Amniotic epithelial cell (primary cell): ENCODE measurements around the gene ARHGEF5.
A peak's percentile ranks its signal among the peaks of the same experiment; 100 is the strongest.
"Not testable (repeated sequence)": the region's sequence is repeated elsewhere in the genome, so short reads cannot be mapped to it uniquely, and the experiment has no call there.

Source experiments
- DNase-seq: peaks from one replicate; pipeline ENCODE4 v3.0.0-alpha.2; 2010; ENCODE audit warnings: low read depth

The ARHGEF5 gene

GRCh38 chr7:144384071-144384470 is 28.9 kb downstream of the ARHGEF5 start:
- DNase-seq, result peak; percentile 88

- DNase-seq, result peak; percentile 78
Measured at GRCh38 chr7:144384555-144385245, 29.5 kb downstream of the ARHGEF5 start.

DNA sequence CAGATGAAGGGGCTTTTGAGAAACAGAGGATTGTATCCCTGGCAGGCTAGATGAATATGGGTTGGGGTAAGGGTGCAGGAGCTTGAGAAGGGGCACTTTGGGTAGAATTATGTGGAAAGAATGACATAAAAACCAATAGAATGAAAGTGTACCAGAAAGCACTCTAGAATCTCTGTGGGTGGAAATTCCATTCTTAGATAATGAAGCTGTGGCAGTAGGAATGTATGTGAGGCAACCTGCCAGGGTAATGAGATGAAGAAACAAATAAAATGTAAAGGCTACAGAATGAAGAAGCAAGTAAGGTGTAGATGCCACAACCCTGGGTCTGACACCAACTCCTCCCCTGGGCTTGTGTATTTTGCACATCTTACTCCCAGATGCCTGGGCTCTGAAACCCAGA is 31.5 kb downstream of the ARHGEF5 start:
- peak; percentile 87 for DNase-seq

DNA sequence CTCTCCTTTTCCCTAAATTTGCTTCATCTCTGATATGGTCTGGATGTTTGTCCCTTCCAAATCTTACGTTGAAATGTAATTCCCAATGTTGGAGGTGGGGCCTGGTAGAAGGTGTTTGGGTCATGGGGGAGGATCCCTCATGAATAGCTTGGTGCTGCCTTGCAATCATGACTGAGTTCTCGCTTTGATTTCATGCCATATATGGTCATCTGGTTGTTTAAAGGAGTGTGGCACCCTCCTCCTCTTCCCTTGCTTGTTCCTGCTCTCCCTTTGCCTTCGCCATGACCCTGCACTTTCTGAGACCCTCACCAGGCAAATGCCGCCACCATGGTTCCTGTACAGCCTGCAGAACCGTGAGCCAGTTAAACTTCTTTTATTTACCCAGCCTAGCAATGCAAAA is 33.7 kb downstream of the ARHGEF5 start:
- DNase-seq, result peak; percentile 33

DNA sequence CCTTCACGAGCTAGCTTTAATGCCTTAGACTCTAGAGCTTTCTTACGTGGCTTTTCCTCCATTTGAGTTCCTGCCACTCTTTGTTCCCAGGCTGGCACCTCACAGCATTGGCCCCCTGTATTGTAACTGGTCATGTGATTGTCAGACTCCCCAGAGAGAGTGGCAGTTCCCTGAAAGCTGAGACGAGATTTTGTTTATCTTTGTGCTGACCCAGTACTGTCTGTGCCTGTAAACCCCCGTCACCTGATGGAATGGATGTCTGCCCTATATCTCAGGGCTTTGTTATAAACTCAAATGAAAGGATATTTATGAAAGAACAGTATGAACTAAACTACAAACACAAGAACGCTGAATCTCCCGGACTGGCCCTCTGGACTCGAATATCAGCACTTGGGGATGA is 35.3 kb downstream of the ARHGEF5 start:
- DNase-seq, result peak; percentile 58

DNA sequence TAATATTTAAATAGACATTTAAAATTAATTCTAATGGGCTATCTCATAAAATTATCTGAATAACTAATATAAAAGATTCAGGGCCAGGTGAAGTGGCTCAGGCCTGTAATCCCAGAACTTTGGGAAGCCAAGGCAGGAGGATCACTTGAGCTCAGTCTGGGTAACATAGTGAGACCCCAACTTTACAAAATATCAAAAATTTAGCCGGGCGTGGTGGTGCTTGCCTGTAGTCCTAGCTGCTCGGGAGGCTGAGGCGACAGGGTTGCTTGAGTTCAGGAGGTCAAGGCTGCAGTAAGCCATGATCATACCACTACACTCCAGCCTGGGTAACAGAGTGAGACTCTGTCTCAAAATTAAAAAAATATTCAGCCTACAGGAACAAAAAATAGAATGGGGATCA is 35.8 kb downstream of the ARHGEF5 start:
- no peak for DNase-seq

DNA sequence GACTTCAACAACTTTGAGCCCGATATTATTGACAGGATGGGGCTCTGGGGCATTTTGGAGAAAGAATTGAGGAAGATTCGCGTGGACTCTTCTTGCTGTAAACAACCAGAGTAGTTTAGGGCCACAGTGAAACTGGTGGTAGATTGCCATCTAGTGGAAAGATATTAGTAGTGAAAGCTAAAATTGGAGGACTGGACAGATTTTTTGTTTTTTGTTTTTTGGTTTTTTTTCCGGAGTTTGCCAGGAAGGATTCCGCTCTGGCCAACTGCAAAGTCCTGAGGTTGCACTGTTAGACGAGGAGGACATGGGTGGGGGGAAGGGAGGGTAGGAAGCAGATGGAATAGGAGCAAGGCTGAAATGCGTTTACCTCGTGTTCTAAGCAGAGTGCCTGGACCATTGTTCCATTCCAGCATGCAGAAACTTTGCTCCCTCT is 36.6 kb downstream of the ARHGEF5 start:
- DNase-seq, result peak; percentile 59

- no peak for DNase-seq
Measured at GRCh38 chr7:144397086-144397485, 41.9 kb downstream of the ARHGEF5 start.

- no peak for DNase-seq
Measured at GRCh38 chr7:144398291-144398690, 43.1 kb downstream of the ARHGEF5 start.

GRCh38 chr7:144398911-144399310 is 43.7 kb downstream of the ARHGEF5 start:
- DNase-seq, result no peak

- DNase-seq, result no peak
Measured at GRCh38 chr7:144399946-144400345, 44.7 kb downstream of the ARHGEF5 start.

- DNase-seq, result no peak
Measured at GRCh38 chr7:144401490-144401889, 46.3 kb downstream of the ARHGEF5 start.

DNA sequence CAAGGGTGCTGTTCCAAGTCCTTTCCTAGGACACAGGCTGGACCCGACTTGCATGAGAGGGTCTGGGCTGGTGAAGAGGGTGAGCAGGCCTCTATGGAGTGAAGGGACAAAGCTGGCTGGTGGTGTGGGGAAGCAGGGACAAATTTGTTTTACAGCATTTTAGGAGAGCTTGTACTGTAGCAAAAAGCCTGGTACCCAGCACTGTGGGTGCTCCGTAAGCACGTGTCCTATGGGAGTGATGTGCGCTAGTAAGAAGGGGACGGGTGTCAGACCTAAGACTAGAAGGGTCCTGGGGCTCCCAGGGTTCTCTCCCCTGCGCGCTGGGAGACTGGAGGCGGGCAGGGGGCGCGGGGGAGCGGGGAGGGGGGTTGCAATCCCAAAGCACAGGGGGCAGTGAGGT is 47.9 kb downstream of the ARHGEF5 start:
- no peak for DNase-seq

GRCh38 chr7:144403649-144404061 is 48.5 kb downstream of the ARHGEF5 start, which contains the start of gene NOBOX:
Gene NOBOX, minus strand, starts transcription at chr7:144403693.
- DNase-seq, result no peak

GRCh38 chr7:144404946-144405345 is 49.7 kb downstream of the ARHGEF5 start:
- no peak for DNase-seq

- no peak for DNase-seq
Measured at GRCh38 chr7:144407266-144407931, 52.2 kb downstream of the ARHGEF5 start.

DNA sequence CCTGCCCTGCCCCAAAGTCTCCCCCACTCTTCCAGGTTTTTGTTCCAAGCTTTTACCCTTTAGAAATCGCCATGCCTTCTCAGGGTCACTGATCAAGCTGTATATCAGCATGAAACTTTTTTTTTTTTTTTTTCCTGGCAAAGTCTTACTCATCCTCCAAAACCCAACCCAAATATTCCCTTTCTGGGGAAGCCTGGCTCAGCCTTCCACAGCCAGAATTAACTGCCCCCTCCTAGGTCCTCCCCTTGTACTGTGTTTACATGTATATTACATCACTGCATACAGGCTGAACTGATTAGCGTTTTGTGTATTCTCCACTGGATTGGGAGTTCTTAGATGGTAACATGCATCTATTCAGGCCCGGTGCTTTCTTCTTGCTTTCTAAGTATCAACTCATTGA is 52.9 kb downstream of the ARHGEF5 start:
- peak; percentile 29 for DNase-seq

DNA sequence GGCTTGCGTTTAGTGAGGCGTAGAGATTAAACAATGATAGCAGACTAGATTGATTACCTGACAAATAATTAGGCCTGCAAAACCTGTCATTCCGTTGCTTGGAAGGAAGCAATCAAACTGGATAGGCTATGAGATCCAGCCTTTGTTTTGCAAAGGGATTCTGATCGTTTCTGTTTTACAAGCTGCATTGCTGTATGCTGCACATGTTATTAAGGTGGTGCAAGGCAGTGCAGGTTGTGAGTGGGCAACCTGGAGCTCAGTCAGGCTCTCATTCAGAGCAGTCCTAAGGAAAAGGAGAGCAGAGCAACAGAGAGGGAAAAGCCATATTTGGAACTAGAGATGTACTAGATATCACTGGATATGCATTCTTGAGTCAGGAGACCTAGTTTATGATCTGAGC is 55.2 kb downstream of the ARHGEF5 start:
- DNase-seq, result no peak

DNA sequence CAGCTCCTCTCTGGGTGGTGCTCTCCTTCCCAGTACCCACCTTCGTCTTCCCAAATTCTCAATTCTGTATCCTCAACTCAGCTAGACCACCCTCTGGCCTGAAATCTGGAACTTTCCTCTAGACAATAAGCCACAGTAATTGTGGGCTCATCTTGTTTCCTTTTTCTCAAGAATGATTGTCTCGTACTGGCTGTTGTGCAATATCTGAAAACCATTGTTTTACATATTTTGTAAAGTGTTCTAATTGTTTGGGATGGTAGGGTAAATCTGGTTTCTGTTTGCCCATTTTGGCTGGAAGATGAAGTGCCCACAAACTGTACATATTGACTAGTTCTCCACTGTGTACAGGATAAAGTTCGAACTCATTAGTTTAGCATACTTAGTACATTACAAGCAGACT is 59.6 kb downstream of the ARHGEF5 start:
- DNase-seq, result no peak

GRCh38 chr7:144415858-144416257 is 60.7 kb downstream of the ARHGEF5 start:
- DNase-seq, result no peak

- DNase-seq, result no peak
Measured at GRCh38 chr7:144416341-144416740, 61.1 kb downstream of the ARHGEF5 start.

DNA sequence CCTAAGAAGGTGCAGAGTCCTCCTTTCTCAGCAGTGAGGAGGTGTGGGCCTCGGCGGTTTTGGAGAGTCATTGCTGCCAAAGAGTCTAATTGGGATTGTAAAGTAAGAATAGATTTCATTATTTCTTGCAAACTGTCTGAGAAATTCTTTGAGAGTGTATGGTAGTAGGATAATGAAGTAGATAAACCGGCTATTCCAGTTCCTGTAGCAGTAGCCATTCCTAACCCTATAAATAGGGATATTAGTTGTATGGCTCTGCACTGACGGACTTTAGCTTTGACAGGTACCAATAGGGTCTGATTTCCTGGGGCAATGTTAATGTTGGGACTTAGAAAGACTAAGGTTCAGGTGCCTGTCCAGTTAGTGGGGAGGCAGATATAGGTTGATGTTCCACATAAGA is 63.7 kb downstream of the ARHGEF5 start:
- not testable (repeated sequence) for DNase-seq

DNA sequence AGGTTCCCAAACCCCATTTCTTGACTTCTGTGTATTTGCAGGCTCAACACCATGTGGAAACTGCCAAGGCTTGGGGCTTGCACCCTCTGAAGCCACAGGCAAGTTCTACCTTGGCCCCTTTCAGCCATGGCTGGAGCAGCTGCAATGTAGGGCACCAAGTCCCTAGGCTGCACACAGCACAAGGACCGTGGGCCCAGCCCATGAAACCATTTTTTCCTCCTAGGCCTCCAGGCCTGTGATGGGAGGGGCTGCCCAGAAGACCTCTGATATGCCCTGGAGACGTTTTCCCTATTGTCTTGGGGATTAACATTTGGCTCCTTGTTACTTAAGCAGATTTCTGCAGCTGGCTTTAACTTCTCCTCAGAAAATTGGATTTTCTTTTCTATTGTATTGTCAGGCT is 72.3 kb downstream of the ARHGEF5 start:
- not testable (repeated sequence) for DNase-seq

- DNase-seq, result no peak
Measured at GRCh38 chr7:144428431-144428830, 73.2 kb downstream of the ARHGEF5 start.
